ENCODE results near the gene SLC10A7. TPM values are rescaled to one million over a fixed set of nuclear protein-coding genes. Genes with fewer than 3 reads are reported as not detected.

SLC10A7 gene
- total and polyA plus RNA-seq, 2 of the 8 experiments (the other 6 are each of a cell fraction or from before 2014, with no cell fraction given): 2.5 to 2.9 TPM

- DNase-seq (ENCODE audit: low read depth in 1 of 2, low spot score in 2 of 2) (no peak), FAIRE-seq (no peak)
- Histone ChIP-seq H3K79me2 (ENCODE audit: control insufficient read depth in 1 of 2, insufficient read depth in 2 of 2, low read length in 2 of 2) (no peaks in the 10 kb centered on the region), H3K23ac (ENCODE audit: insufficient read length) (no peak overlapping the region), H3K4me1 (replicated peaks in 1 of 4; ENCODE audit: control insufficient read depth in 3 of 4, insufficient read depth in 4 of 4, low read length in 3 of 4) (no peaks in the 10 kb centered on the region), H2BK12ac (ENCODE audit: low read depth, low read length) (no peak overlapping the region), H4K91ac (replicated peaks; ENCODE audit: insufficient read length, low read length) (no peak overlapping the region), H3K4me3 (ENCODE audit: extremely low read depth in 1 of 4, insufficient read depth in 2 of 4, low read depth in 3 of 4, low read length in 4 of 4) (no peak overlapping the region), H3K9me3 (ENCODE audit: insufficient read depth in 2 of 2, low read depth in 1 of 2, low read length in 1 of 2) (no peaks in the 10 kb centered on the region), H3K14ac (ENCODE audit: insufficient read length) (no peak overlapping the region), H4K20me1 (replicated peaks in 1 of 2; ENCODE audit: control insufficient read depth in 1 of 2, insufficient read depth in 2 of 2, low read length in 2 of 2) (no peaks in the 10 kb centered on the region), H3K36me3 (ENCODE audit: control insufficient read depth in 2 of 4, insufficient read depth in 4 of 4, low read length in 3 of 4) (no peaks in the 10 kb centered on the region), H3K23me2 (ENCODE audit: low read depth, low read length) (no peaks in the 10 kb centered on the region), H3K27ac (ENCODE audit: low read depth, low read length) (no peak overlapping the region), H2AK5ac (ENCODE audit: low read depth, low read length) (no peak overlapping the region), H2BK20ac (ENCODE audit: low read length) (no peak overlapping the region), H2BK120ac (replicated peaks; ENCODE audit: low read depth, low read length) (no peak overlapping the region), H3K9ac (replicated peaks in 1 of 4; ENCODE audit: extremely low read depth in 1 of 4, low read depth in 3 of 4, low read length in 3 of 4) (no peak overlapping the region), H3K79me1 (ENCODE audit: low read depth, low read length) (no peaks in the 10 kb centered on the region), H2BK15ac (ENCODE audit: low read length) (no peak overlapping the region), H3K18ac (ENCODE audit: extremely low read depth, low read length) (no peak overlapping the region), H4K8ac (ENCODE audit: extremely low read depth, insufficient read depth, low read length) (no peak overlapping the region), H3K27me3 (replicated peaks in 1 of 4; ENCODE audit: control insufficient read depth in 3 of 4, extremely low read depth in 1 of 4, insufficient read depth in 3 of 4, low read length in 3 of 4) (no peaks in the 10 kb centered on the region), H3K56ac (replicated peaks; ENCODE audit: insufficient read length, low read depth, low read length) (no peak overlapping the region), H4K5ac (ENCODE audit: insufficient read length, low read depth, low read length) (no peak overlapping the region), H3K4ac (replicated peaks; ENCODE audit: insufficient read length, low read depth, low read length) (no peak overlapping the region), H2AFZ (ENCODE audit: low read length) (no peak overlapping the region), H3K4me2 (ENCODE audit: insufficient read depth in 1 of 2, low read depth in 2 of 2, low read length in 2 of 2) (no peak overlapping the region), H2BK5ac (ENCODE audit: low read depth, low read length) (no peak overlapping the region)
- TF ChIP-seq EGR1 (IDR thresholded peaks at IDR 0.05; ENCODE audit: borderline replicate concordance, low read depth, low read length): no peak
- 96% methylated on average over 3 of the region's 3 CpGs; no CpG with 5 or more reads in 1 of the 2 experiments for WGBS, 2 experiments (ENCODE audit: extremely low coverage in 1 of 2, insufficient coverage in 1 of 2, insufficient read length in 1 of 2, insufficient replicate concordance in 2 of 2, low coverage in 1 of 2, low lambda C conversion rate in 2 of 2, missing lambda C conversion rate in 1 of 2)
- ChIA-PET CTCF (ENCODE audit: partially characterized antibody) (no interaction called here), POLR2A (ENCODE audit: partially characterized antibody) (no interaction called here)
Measured at GRCh38 chr4:146478009-146478408, 43.7 kb downstream of the SLC10A7 start.
